Stimulated activated CD4-positive, alpha-beta T cell treated with anti-CD3 and anti-CD28 coated beads, Interleukin-2, amount 100 ng/mL, for 4 hours (primary cell): ENCODE data around the gene ARHGEF19.
"Not testable (repeated sequence)": the region's sequence is repeated elsewhere in the genome, so short reads cannot be mapped to it uniquely, and the experiment has no call there.

Experiments
- DNase-seq: peaks from one replicate; pipeline ENCODE4 v3.0.0-alpha.2; 2020; ENCODE audit warnings: low read depth

The ARHGEF19 gene

DNA sequence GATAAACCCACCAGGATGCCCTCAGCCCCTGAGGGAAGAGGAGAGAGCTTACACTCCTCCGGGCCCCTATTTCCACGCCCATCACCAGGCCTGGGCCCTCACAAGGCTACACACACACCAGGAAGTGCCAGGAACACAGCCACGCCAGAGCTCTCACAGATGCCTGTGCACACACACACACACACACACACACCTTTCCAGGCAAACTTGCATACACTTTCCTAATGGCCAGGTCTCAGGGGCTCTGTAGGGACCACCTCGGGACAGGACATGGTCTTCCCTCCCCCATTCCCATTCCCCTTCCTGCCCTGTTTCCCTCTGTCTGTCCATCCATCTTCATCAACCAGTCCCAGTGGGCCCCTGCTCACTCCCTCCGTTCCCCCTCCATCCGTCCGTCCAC is 46.9 kb downstream of the ARHGEF19 start:
- DNase-seq: no peak

DNA sequence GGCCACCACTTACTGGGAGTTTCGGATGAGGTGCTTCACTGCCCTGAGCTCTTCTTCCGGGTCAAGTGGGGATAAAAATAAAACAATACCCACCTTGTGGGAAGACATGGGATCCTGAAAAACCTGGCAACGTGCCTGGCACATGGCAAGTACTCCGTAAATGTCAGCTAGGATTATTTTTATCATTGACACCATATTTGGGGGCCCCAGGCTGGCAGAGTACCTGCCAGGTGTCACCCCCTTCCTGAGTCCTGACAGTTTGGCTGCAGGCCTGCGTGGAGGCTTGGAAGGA is 47.4 kb downstream of the ARHGEF19 start:
- no peak for DNase-seq

DNA sequence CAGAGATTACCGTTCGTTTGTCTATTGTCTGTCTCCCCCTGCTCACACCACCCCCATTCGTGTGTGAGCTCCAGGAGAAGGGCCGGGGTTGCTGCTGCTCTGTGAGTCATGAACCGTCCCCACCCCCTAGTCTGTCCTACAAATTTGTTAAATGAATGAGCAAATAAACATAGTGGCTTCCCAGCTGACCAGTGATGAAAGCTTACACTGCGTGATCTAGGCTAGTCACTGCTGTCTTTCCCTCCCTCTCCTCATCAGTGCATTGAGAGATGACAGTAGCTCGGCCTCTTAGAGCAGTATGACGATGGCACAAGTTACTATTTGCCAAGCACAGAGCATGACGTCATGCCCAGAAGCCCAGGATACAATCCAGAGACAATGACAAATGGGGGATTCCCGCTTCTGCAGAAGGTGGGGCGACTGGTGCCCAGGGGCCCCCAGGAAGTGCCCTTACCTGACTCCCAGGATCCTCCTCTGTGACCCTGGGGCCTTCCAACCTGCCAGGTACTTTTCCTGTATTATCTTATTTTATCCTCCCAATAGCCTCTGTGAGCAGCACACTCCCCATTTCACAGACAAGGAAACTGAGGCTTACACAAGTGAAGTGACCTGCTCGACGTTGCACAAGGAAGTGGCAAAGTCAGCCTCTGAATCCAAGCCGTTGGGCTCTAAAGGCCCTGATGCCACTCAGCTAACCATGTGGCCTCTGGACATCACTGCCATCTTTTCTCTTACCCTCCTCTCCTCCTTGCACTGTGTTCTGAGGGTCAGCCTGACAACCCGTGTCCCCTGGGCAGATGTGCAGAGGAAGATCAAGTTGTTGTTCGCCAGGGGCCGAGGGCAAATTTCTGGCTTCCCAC is 48.0 kb downstream of the ARHGEF19 start:
- no peak for DNase-seq

DNA sequence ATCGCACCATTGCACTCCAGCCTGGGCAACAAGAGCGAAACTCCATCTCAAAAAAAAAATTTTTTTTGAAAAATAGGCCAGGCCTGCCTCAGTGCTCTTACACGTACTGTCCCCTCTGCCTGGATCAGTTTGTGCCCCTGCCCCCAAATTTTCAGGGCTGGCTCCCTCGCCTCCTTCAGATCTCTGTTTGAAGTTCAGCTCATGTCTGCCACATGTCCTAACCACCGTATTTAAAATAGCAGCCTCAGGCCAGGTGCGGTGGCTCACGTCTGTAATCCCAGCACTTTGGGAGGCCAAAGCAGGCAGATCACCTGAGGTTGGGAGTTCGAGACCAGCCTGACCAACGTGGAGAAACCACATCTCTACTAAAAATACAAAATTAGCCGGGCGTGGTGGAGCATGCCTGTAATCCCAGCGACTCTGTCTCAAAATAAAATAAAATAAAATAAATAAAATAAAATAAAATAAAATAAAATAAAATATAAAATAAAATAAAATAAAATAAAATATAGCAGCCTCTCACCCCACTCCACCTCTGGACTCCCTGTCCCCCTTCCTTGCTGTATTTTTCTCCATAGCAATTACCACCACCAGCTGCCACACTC is 48.7 kb downstream of the ARHGEF19 start:
- DNase-seq: not testable (repeated sequence)

DNA sequence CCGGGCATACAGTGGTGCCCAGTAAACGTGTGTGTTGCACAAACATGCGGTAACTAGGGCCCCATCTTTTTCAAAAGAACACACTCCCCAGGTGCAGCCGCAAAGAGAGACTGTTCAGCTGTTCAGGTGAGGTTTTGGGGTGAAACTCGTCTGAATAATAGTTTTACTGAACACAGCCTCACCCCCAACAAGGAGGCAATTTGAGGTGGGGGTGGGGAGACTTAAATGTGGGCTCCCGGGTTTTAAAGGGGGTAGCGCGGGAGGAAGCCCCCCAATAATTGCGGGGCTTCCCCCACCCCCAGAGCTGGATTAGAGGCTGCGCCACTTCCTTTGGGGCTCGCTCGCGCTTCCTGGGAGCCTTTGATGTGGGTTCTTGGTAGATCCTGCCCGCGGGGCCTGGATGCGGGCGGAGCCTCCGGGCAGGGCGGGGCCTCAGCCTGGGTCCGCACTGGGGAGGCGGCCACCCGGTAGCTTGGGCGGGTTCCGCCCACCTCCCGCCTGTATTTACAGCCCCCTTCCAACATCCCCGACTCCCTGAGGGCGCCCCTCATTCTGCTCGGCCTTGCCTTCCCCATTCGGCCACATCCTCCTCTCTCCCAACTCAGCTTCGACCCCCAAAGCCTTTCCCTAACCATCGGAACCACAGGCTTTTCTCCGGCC is 50.2 kb downstream of the ARHGEF19 start:
- DNase-seq: peak; percentile 36

DNA sequence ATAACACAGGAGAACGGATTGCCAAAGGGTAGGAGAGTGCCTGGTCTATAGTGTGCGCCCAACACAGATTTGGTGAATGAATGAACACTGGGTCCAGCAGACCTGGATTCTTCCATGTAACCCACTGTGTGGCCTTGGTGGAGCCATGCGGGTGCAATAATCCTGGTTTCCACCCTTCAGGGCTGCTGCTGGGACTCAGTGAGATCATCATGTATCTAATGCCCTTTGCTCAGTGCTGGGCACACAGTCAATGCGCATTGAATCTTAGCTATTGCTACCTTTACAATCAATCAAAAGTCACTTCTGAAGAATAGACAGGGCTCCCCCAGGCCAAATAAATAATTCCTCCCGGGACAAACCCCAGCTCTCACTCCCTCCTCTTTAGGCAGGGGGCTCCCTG is 50.7 kb downstream of the ARHGEF19 start:
- no peak for DNase-seq

DNA sequence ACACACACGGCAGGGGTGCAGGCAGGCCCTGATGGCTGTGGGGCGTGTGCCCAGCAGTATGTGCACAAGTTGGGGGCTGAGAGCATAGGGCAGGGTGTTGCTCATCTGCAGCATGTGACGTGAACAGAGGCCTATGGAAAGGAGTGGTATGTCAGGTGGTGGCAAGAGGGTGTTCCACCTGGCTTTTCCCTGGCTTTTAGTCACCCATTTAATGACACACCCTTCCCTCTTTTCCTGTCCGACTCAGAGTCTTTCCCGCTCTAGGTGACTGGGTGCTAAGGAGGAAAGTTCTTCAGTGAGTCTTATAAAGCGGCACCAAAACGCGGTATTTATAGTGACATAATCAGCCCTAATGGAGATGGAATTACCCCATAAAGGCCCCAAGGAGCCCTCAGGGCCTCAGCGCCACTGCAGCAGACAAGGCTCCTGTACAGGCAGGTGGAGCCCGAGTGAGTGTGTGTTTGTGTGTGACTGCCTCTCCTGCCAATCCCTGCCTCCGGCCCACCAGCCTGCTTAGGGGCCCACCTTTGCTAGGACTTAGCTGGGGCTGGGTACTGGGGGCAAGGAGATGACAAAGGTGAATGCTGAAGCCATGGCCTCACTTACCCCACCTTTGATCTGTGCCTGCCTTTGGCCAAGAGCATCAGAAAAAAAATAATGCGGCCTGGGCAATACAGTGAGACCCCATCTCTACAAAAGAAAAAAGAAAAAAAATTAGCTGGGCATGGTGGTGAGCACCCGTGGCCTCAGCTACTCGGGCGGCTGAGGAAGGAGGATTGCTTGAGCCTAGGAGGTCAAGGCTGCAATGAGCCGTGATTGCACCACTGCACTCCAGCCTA is 53.2 kb downstream of the ARHGEF19 start:
- DNase-seq: no peak

DNA sequence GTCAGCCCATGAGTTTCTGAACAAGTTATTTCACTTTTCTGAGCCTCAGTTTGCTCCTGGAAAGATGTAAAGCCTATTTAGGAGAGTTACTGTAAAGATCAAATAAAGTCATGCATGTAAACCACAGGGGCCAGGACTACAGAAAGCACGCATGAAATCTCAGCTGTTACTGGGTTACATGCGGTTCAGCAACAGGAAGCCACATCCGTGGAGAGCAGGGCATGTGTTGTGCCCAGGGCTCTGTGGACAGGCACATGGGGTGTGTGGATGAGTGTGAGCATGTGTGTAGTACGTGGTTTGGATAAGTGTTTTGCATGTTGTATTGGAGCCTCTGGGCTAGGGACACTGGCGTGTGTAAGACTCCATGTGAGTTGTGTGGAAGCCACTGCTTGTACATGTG is 54.4 kb downstream of the ARHGEF19 start:
- DNase-seq: no peak

DNA sequence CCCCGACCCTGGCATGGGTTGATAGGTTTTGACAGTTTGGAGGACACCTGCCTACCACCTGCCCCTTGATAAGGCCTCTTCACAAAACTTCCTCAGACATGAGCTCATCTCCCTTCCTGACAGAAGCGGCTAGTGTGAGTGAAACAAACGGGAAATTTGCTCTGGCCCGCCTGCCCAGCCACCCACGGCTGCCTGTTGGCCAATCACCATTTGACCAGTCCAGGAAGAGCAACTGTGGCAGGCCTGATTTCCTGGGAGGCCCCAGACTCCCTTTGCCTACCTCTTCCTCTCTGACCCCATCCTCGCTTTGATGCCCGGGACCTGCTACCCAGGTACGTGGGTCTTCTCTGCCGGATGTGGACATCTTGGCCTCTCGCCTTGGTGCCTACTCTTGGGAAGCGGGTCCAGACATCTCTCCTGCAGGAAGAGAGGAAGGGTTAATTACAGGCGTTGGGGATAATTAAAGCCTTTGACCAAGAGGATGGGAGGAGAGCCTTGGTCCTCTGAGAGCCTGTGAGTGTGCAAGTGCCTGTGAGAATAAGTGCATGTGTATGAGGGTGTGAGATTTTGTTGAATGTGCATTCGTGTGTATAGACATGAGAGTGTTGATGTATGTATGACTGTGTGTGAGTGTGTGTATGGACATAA is 55.5 kb downstream of the ARHGEF19 start:
- no peak for DNase-seq

DNA sequence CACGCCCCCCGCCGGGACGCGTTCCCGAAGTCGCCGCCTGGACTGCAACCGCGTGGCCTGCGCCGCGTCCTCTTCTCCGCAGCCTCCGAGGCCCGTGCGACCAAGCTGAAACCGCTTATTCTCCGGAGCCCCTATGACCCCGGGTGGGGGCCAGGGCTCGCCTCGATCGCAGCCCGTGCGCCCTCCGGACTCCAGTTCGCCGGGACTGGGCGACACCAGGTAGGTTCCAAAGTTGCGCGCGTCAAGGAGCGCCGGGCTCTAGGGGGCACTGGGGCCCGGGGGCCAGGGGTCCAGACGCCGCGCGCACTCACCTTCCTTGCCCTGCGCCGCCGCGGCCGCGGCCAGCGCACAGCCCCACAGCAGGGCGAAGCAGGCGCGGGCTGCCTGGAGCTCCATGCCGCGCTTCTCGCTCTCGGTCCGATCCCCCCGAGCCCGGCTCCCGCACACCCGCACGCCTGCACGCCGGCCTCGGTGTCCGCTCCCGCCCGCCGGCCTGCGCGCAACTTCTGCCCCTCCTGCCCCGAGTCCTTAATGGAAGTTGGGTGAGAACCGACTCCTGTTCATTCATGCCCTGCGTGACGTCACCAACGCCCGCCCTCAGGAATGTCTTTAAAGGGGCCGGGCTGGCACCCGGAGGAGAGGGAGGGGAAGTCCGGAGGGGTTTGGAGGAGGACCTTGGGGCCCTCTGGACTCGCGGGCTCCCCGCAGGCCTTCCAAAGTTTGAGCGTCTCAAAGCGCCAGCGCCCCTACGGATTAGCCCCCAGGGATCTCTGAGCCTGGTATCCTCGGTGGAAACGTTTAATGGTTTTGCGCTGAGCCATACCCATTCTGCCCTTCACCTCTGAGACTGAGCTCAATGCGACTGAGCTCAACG is 56.7 kb downstream of the ARHGEF19 start, which contains the start of gene EPHA2:
EPHA2 (minus strand) TSS at position 533 of the 874 bp plus-strand sequence; CDS start at position 396, 137 bp downstream.
- DNase-seq: no peak

DNA sequence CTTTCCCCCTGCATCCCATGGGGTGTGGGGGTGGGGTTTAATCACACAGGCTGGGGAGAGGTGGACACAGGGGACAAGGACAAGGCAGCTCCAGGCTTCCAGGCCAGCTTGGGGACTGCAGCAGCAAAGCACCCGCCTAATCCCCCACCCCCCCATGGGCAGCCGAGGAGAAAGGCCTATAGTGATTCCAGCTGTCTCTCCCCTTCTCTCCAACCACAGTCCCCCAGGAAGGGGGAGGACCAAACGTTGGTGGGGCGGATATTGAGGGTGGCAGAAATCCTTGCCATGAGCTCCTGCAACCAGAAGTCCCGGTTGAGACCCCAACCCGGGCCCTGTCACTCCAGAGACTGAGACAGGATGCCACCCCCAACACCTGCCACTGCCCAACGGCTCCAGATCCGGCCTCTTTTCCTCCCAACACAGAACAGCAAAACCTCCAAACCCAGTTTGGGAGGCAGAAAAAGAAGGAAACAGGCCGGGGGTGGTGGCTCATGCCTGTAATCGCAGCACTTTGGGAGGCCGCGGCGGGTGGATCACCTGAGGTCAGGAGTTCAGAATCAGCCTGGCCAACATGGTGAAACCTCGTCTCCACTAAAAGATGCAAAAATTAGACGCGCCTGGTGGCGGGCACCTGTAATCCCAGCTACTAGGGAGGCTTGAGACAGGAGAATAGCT is 58.3 kb downstream of the ARHGEF19 start:
- no peak for DNase-seq

DNA sequence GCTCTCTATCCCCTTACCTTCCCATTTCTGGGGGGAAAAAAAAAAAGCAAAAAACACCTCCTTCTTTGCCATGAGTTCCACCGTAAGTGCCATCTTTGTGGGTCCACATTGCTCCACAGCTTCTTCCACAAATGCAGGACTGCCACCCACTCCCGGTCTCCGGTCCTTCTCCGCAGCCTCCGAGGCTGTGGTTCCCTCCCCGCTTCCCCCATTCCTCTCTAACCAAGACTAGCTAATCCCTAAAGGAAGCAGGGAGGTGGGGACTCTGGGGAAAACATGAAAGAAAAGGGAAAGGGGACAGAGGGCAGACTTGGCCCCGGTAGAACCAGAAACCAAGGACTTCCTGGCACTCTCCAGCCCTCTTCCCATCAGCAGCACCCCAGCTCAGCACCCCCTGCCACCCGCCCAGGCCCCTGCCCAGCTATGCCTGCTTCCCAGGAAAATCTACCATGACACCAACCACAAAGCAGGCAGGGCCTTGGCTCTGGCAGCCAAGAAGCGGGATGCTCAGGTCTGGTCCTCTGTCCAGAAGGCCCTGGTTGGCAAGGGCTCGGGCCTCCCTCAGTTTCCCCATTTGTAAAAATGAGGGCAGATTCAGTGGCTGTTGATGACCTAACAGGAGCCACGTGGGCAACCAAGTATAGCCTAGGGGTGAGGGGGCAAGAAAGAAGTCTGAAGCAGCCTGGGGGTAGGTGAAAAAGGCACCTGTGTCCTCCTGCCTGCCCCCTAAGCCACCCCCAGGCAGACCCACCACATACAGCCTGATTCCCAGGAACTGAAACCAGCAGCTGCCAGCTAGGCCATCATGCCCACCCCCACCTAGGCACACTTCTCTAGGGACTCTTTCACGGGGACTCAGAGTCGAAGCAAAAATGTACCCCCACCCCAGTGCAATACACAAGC is 59.1 kb downstream of the ARHGEF19 start:
- no peak for DNase-seq

DNA sequence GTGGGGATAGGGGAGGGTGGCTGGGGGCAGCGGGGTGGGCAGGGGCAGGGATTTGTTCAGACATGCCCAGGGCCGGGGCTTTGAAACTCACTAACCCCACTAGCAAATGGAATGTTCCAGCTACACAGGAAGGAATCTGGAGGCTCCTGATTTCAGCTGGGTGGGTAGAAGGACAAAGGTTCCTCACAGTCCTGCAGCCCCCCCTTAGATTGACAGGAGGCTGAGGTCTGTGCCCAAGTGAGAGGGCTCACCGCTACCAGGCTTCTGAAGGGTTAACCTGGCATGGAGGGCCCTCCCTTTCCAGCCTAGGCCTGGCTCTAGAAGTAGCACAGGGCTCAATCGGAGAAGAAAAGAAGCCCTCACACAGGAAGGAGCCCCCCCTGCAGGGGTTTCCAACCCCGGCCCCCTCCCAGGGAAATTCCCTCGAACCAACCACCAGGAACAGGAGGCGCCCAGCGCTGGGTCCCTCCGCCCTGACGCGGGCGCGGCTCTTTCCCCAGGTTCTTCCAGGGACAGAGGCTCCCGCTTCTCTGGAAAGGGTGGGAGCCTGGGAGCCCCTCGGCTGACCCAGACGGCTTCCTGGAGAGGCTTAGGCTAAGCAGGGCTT is 59.9 kb downstream of the ARHGEF19 start:
- no peak for DNase-seq

DNA sequence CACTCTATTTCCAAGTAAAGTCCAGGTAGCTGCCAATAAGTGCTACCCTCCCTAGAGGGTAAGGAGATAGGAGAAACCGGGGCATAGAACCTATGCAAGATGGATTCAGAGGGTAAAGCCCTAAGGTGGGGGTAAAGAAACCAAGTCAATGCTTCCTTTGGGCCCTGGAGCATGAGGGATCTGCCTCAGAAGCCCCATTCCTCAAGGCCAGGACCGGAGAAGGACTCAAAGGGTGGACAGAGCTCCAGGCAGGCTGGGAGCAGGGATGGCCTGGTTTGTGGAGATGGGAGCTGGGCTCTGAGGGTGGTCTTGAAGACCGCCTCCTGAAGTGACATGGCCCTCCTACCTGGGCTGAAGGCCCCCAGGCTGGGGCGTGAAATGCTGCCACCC is 60.5 kb downstream of the ARHGEF19 start:
- DNase-seq: no peak

DNA sequence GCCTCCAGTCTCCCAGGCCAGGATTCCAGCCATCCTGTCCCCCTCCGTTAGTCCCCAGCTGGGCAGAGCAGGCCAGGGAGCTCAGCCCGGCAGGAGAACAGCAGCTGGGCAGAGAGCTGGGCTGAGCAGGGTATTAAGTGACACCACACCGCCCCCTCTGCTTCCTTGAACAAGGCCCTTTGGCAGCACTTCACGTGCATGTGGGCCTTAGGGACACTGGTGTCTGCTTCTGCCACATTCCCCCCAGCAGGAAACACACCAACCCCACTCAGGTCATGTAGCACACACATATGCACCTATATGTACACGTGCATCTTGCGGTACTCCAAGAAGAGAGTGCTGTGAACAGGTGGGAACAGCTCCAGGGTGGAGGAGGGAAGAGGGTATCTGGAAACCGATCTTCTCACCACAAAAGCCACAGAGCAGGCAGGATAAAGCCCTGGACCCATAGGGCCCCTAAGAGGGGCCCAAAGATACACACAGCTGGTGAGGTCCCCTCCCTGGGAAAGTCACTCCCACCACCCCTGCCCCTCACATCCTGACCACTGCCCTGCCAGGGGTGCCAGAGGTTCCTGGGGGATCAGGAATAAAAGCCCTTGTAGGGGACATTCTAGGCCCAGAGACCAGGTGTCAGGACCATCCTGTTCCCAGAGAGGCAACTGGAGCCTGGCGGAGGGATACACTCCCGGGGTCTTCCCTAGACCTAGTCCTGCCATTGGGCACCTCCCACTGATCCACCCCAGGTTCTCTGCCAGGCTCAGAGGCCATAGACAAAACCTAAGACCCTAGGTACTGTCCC is 61.1 kb downstream of the ARHGEF19 start:
- DNase-seq: no peak

DNA sequence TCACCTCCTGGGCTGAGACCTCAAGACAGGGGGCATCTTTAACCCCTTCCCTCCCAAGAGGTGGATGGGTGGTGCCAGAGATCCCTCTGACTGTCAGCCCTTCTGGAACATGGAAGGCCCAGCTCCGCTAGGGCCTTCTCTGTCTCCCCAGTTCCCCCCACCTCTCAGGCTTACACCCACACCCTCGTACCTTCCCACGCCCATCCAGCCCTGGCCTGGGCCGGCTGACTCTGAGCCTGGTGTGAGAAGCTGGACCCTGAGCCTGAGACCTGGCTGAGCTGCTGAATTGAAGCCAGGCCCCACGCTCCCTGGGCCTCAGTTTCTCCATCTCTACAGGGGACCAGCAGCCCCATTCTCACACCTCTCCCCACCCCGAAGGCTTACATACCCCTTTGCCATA is 61.9 kb downstream of the ARHGEF19 start:
- no peak for DNase-seq

DNA sequence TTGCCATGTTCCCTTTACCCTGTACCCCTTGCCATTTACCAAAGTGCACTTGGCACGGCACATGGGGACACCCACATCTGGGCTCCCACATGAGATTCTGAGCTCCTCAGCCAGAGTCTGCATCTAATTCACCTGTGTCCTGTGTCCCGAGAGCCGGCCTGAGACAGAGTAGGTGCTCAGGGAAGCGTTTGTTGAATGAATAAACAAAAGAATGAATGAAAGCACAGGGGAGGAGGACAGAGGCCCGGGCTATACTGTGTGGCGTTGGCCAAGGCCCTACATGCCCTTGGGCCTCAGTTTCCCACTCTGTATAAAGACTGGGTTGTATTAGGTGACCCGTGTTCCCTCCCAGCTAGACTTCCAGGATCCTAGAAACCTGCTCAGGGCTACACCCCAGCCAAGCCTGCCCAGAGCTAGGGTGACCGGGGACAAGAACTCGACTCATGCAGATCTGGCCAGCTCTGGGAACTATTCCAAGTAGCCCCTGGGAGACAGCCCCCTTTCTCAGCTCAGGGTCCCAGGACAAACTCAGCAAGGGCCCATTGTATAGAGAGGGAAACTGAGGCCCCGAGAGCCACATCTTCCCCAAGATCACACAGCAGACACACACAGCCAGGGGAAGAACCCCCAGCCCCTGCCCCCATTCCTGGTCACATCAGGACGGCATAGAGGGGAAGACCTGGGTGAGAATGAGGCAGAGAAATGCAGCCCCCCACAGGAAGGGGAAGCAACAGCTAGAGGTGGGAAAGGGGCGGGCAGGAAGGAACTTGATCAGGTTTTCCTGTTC is 62.6 kb downstream of the ARHGEF19 start:
- DNase-seq: no peak
